Amygdala (tissue), 56 donors: ENCODE results near the gene LRRC32.
"Not testable (repeated sequence)": the region's sequence is repeated elsewhere in the genome, so short reads cannot be mapped to it uniquely, and the experiment has no call there.

Experiments
- DNase-seq, 56 donors: peaks; one replicate each; lab custom pipeline; 2025; lab: John Stamatoyannopoulos, UW

Gene LRRC32

DNA sequence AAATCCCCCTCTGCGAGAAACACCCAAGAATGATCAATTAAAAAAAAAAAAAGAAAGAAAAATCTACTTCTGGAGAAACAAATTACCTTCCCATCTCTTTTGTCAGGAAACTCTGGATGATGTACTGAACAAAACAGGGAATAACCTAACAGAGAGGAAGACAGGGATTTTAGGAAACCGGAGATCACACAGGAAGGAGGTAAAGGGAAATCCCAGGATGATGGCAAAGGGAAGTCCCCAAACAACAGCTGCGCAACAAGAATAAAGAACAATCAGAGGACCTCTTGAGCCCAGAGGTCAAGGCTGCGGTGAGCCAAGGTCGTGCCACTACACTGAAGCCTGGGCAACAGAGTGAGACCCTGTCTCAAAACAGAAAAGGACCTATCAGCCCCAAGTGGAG, 50.7 kb downstream of the LRRC32 start:
- DNase-seq, result not testable (repeated sequence)

DNA sequence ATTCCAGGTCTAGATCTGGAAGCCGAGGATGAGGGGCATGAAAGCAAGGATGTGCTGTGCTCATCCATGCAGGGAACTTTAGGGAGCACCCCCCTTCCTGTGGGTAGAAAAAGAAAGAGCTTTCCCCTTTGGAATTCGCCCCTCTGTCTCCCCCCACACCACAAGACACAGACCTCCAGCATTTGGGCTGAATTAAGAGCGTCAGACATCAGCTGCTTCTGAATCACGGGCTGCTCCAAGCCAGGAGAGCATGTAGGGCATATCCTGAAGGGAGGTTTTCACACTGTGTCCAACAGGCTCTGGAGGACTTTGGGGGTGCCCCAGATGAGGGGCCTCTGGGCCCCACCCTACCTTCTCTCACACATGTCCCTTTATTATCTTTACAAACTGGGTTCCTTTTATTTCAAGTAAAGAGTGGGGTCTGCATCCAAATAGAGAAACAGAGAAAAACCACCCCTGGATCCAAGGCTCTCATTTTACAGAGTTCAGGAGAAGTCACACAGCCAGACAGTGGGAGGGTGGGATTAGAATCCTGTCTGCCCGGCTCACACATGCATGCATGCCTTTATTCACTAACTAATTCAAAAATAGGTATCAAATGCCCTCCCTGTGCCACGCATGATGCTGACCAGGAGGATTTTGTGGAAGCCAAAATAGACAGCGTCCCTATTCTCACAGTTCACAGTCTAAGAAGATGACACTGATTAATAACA, 52.8 kb downstream of the LRRC32 start:
- no peak for DNase-seq

DNA sequence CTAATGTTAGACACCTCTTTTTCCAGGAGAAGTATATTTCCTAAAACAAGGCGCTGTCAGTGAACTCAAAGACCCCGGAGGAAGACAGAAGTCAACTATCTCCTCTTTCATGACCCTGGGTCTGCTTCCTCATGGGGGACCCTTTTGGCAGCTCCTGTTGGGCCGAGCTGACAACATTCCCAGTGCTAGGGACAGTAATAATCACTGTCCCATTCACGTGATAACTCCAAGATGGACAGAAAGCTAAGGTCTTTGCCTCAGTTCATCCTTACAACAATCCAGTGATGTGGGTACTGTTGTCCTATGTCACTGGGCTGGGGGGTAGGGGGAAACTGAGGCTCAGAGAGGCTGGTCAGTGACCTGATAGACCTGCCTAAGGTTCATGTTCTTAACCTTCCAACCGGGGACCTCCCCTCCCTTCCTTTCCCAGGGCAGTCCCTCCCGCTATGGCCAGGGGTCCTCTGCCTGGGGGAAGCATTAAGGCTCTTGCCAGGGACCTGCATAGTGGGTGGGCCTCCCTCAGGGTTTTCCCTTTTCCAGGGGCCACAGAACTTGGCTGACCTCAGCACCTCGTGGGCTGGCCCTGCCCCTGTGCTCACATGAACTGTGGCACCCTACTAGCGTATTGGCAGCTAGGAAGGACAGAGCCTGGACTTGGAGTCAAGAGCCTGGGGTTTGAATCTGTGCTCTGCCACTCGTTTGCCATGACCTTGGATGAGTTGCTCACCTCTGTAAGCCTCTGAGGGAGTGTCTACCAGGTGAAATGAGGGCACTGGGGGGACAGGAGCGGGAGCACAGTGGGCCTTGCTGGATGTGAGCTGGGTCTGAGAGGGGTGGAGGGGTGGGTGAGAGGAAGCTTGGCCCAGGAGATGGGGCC, 53.6 kb downstream of the LRRC32 start:
- DNase-seq, result no peak

DNA sequence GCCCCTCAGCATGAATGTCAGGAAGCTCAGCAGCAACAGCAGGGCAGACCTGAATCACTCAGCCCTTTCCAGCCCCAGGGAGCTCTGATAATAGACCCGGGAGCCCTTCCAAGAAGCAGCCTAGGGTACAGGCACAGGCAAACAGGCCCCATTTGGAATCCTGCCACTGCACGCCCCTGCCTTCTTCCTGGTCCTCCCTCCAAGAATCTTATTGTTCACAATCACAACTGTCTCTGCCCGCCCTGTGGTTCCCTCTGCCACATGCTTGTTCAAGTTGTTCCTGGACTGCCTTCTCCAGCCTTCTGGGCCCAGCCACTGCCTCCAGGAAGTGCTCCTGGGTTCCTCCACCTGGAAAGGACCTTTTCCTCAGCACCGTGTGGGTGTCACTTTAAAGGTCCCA, 54.6 kb downstream of the LRRC32 start:
- no peak for DNase-seq

DNA sequence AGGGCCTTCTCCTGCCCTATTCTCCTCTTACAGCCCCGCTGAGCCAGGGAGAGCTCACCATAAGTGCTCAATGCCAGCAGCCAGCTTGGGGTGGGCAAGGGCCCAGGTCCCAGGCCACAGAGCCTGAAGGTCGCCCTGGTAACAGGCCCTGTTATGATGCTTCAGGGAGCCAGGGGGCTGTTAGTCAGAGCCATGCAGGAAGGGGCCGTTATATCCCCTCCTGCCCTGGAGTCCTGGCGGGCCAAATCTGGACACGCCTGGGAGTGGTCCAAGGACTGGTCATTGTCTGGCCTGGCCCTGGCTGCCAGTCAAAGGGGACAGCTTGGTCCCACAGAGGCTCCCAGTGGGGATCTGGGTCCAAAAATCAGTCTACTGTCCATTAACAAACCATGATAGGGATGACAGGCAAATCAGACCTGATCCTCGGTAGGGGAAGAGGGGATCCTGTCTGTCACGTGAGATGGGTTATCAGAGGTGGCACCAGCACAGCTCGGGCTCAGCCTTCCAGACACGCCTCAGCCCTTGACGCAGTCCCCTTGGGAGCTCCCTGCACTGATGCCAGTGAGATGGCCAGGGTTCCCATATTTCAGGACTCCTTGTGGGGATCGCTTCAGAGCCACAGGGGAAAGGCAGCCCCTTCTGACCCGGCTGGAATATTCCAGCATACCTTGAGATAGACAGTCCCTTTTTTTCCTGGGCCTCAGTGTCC, 55.9 kb downstream of the LRRC32 start:
- peak in 2 of 56 donors; percentile 23 to 38 for DNase-seq

DNA sequence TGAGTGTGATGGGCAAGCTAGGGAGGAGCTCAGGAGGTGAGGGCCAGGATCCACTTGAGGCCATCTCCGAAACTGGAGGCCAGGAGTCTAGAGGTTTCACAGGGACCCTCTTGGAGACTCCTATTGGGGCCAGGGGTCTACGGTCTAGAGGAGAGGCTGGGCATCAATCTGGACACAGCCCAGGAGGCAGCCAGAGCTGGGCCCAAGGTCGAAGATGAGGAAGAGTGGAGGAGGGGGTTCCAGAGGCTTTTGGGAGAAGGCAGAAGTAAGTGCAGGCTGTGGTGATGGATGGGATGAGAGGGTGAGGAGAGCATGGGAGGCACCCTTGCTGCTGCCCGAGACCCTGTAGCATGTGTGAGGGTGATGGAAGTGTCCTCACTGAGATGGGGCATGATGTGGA, 56.6 kb downstream of the LRRC32 start:
- no peak for DNase-seq

DNA sequence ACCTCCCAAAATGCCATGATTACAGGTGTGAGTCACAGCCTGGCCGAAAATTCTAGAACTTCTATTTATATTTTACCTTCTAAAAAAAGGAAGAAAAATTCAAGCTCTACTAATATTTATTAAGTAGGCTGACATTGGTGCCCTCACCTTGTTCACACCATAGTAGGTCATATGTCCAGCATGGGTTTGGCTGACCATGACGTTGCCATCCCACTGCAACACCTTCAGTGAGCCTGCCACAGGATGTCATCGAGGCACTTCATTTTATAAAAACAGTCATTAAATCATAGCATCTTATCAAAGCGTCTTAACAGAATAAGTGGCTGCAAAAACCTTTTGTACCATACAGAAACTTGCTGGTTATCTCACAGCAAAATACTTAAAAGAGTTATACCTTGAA, 58.3 kb downstream of the LRRC32 start:
- DNase-seq, result no peak

DNA sequence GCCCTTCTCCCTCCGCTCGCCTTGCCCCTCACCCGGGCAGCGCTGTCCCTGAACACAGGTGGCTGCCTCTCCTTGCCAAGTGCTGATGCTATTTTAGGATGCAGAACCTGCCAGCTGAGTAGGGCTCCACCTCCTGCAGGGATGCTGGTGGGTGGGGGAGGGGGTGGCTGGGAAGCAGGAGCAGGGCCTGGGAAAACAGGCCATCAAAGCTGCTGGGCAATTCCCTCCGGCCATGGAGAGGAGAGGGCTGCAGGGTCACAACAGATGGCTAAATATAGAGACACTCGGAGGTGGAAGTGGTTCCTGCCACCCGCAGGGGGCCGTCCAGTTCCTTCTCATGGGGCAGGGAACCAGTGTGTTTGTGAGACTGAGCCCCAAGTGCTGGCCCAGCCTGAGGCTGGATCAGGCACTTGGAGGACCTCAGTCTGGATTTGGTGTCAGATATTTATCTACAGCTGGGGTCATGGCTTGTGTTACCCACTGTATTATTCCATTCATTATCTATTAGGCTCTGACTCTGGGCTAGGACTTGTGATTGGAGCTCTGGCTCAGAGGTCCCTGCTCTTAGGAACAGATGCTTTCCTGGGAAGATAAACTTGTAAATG, 59.6 kb downstream of the LRRC32 start:
- DNase-seq, result no peak

DNA sequence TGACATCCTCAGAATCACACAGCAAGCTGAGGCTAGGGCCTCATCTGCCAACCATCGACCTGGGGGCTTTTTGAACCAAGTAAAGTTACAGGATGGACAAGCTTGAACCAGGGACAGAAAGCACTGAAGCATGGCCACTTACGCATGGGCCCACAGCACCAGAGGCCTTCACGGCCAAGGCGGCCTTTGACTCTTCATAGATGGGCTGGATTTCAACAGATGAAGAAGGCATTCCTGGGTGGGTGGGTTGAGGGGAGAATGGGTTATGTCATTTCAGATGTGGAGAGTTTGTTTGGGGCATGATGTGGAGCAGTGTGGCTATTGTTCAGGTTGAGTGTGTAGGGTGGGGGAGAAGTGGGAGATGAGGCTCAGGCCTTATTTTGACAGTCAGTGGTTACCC, 60.2 kb downstream of the LRRC32 start:
- no peak for DNase-seq

DNA sequence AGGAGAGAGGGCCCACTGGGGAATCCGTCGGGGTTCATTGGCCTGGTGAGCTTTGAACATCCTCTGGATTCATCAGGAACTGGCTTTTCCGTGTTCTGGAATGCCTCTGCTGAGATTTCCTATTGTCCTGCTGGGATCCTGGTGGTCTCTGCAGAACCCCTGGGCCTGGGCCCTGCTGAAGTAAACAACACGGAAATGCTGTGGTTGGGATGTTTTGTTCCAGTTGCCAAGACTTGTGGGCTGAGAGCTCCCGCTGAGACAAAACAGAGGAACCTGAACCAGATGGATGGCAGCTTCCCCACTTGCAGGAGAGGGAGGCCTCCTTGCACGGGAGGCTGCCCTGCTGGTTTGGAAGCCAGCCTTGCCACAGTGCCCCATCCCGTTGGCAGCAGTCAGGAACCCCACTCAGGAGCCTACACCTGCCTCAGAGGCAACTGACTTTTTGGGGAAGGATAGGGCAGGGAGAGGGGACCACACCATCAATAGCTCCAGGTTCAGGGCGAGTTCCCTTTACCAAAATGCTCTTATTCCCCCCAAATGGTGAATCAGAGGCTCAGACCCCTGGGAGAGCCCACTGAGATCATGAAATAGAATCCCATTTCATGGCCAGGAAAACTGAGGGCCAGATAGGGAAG, 60.7 kb downstream of the LRRC32 start:
- no peak for DNase-seq

DNA sequence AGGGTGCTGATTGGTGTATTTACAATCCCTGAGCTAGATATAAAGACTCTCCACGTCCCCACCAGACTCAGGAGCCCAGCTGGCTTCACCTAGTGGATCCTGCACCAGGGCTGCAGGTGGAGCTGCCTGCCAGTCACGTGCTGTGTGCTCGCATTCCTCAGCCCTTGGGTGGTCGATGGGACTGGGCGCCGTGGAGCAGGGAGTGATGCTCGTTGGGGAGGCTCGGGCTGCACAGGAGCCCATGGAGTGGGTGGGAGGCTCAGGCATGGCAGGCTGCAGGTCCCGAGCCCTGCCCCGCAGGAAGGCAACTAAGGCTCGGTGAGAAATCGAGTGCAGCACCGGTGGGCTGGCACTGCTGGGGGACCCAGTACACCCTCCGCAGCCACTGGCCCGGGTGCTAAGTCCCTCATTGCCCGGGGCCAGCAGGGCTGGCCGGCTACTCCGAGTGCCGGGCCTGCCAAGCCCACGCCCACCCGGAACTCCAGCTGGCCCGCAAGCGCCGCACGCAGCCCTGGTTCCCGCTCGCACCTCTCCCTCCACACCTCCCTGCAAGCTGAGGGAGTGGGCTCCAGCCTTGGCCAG, 61.6 kb downstream of the LRRC32 start:
- DNase-seq, result not testable (repeated sequence)

DNA sequence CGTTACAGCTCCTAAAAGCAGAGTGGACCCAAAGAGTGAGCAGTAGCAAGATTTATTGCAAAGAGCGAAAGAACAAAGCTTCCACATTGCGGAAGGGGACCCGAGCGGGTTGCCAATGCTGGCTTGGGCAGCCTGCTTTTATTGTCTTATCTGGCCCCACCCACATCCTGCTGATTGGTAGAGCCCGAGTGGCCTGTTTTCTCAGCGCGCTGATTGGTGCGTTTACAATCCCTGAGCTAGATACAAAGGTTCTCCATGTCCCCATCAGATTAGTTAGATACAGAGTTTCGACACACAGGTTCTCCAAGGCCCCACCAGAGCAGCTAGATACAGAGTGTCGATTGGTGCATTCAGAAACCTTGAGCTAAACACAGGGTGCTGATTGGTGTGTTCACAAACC, 62.3 kb downstream of the LRRC32 start:
- not testable (repeated sequence) for DNase-seq
